HTERT RPE-1 (cell line): ENCODE measurements around the gene DLGAP1.

Experiments used
- in situ Hi-C: fragments of 300-500 bp; cut with MboI; formaldehyde crosslinking; loops from 4 replicates; pipeline ENCODE4 v1.14.3; 2020; ENCODE audit warnings: low sequenced_read_pairs

The DLGAP1 gene

DNA sequence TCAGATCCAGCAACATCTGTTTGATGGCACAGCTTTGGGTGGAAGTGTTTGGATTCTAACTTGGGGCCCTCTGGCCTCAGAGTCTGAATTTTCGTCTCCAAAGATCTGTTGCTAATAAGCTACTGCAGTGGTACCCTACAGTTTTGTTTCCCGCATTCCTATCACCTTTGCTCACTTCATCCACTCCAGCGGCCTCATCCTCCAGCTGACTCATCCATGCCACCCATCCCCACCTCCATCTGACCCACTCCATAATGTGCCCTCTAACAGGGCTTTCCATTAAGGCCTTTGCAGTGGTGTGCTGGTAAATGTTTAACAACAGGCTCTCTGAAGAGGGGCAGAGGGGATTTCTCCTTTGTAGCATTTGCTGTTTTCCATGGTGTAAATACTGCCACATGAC, 779.7 kb downstream of the DLGAP1 start:
- in situ Hi-C loops = no loop called here

DNA sequence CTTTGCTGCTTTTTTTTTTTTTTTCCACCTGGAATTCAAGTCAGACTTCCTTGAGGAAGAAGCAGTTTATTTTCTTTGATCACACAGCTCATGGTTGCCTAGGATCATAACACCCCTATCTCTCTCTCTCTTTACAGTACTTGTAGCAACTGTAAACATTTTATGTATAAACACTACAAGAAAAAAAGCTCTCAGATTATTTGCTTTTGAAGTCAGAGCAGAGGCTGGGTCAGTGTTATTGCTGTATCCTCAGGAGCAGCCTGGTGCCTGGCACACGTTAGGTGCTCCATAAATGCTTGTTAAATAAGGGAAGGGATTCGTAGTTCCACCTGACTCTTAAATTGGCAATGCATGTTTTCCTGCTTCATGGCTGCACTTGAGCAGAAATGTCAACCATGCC, 783.9 kb downstream of the DLGAP1 start:
- in situ Hi-C loops = no loop called here

DNA sequence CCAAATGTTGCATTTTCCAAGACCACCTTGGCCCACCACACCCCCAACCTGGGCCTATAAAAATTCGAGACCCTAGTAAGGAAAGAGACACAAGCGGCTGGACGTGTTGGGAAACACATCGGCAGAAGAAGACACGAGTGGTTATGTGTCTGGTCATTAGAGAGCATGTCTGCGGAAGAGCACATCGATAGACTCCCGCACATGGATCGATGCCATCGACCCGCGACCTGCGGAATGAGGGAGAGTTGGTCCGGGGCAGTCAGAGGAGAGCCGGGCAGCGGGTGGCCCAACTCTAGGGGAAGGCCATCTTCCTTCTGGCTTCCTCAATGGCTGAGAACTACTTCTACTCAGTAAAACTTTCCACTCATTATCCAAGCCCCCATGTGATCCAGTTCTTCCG, 785.7 kb downstream of the DLGAP1 start:
- in situ Hi-C loops = no loop called here

DNA sequence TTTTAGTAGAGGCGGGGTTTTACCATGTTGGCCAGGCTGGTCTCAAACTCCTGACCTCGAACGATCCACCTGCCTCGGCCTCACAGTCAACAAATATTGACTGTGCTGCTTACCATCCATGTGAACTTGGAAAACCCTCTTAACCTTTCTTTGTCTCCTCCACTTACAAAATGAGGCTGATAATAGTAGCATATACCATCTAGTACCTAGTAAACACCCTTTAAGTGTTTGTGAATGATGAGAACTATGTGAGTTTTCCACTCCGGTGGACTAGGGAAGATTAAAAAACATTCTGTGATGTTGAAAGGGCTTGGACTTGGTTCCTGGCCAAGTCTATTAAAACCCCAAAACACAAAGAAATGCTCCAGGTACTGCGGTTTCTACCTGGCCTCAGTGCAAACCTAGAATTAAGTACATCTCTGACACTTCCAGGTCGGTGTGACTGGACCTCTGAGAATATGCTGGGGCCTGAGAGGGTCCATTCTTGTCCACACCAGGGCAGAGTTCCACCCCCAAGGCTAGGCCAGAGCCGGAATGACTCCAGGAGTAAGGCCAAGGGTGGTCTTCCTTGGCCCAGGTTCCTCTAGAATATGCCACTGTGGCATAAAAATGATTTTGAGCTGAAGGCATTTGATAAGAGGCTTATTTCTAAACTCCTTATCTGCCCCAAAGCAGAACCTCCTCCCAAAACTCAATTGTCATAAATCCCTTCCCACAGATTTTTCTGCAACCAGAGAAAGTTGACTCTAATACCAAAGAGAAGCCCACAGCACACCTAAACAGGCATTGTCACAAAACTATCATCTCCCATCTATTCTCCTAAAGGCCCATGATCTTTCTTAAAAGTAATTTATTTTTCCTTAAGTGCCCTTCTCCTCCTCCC, 787.6 kb downstream of the DLGAP1 start:
- in situ Hi-C loops = no loop called here

DNA sequence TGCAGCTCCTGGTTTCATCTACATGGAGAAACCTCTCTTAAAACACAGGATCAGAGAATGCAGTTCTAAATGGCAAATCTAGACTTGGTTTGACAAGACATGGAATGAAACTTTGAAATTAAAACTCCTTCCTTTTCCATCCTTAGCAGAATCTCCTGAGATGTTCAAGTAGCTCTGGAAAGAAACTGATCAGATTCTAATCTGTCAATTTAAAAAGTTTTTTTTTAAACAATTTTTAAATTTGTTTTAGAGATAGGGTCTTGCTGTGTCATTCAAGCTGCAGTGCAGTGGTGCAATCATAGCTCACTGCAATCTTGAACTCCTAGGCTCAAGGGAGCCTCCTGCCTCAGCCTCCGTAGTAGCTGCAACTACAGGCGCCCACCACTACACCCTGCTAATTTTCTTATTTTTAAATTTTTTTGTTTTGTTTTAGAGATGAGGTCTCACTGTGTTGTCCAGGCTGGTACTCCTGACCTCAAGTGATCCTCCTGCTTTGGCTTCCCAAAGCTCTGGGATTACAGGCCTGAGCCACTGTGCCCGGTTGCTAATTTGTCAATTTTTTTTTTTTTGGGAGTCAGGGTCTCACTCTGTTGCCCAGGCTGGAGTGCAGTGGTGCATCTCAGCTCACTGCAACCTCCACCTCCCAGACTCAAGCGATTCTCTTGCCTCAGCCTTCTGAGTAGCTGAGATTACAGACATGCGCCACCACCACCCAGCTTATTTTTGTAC, 788.4 kb downstream of the DLGAP1 start:
- in situ Hi-C loops = no loop called here

DNA sequence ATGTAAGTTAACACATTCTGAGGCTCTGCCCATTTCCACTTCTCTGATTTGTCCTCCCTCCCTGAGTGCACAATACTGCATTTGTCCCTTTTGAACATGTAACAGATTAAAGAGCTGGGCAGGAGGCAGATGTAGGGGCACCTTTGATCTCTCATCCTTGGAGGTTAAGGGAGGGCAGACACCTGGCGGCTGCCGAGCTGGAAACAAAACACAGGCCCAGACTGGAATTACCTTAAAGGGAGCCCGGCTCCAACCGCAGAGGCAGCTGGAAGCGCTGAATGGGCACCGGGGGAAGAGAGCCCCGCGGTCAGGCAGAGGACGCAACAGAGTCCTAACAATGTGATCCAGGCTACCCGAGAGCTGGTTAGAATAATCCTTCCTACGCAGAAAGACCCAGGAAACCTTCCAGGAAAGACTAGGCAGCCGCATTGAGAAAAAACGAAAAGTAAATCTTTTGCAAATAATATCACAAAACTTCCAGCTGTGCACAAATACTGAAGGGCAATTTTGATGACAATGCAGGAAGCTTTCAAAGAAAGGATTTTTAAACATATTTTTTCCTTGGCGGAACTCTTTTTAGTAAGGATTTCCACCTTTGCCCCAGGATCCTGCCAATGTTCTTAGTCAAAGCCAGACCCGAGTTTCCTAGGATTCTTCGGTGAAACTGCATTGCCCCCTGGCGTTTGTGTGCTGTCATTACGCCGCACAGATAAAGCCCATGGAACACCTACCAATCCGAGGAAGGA, 789.2 kb downstream of the DLGAP1 start:
- in situ Hi-C loops = no loop called here

DNA sequence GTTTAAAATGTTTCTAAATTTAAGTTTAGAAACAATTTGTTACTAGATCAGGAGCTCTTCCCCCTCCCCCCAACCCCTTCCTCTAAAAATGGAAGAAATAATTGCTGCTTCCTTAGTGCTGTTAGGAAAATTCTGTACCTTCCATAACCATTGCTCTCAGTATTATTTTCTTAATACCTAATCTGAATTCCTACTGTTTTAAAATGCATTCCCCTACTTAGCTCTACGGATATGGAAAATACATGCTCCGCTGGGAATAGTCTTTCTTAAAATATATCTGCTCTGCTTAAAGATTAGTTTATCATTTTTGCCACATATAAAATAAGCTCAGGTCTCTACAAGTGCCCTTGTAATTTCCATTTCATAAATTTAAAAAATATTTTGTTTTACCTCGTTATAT, 789.9 kb downstream of the DLGAP1 start:
- in situ Hi-C loops = no loop called here

DNA sequence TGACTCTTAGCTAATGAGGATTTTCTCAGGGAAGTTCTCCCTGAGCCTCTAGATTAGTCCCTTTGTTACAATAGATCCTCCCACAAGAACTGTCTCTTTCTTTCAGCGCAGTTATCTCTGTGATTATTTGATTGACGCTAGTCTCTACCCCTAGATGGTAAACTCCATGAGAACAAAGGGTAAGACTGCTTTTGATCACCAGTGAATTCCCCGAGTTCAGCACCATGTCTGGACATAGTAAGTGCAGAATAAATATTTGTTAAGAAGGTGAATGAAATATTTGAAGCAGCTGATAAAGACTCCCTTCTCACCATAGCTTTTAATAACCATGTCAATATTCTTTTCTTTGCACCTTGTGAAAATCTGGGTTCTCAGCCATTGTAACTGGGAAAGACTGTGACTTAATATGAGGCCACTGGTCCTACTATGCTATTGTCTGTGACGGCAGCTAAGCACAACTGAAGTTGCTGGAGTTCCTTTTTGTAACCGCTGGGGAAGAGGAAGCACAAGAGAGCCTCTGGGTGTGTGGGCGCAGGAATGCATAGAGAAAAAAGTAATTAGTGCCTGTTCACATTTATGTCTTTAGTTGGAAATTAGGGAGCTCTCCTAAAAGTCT, 790.4 kb downstream of the DLGAP1 start:
- in situ Hi-C loops = no loop called here

DNA sequence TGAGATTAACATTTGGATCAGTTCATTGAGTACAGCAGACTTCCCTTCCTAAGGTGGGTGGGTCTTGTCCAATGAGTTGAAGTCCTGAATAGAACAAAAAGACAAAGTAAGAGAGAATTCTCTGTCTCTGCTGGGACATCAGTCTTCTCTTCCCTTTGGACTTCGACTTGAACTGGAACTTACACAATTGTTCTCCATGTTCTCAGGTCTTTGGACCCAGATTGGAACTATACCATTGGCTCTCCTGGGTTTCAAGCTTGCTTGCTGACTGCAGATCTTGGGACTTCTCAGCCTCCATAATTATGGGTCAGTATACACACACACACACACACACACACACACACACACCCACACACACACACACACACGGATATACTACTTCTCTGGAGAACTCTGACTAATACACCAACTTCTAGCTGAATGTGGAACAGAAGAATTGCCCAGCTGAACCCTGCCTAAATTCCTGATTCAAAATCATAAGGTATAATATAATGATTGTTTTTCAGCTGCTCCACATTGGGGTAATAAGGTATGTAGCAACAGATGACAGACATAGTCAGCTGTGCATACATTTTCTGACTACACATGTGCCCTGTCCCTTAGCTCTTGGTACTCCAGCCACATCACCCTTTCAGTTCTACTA, 791.1 kb downstream of the DLGAP1 start:
- in situ Hi-C loops = no loop called here

DNA sequence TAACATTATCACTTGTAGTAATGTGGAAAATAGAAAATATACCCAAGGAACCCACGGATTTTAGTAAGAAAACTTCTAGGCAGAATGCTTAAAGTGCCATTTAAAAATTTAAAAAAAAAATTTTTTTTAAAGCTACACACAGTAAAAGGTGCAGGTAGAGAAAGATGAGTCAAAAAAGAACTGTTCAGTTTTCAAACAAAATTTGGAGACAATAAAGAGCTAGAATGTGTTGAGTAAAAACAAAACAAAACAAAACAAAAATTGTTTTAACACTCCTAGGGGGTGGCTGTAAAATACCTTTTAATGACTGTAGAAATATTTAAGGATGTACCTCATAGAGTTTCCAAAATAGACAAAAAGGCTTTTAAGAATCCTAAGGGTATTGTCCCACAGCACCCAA, 793.1 kb downstream of the DLGAP1 start:
- in situ Hi-C loops = no loop called here

DNA sequence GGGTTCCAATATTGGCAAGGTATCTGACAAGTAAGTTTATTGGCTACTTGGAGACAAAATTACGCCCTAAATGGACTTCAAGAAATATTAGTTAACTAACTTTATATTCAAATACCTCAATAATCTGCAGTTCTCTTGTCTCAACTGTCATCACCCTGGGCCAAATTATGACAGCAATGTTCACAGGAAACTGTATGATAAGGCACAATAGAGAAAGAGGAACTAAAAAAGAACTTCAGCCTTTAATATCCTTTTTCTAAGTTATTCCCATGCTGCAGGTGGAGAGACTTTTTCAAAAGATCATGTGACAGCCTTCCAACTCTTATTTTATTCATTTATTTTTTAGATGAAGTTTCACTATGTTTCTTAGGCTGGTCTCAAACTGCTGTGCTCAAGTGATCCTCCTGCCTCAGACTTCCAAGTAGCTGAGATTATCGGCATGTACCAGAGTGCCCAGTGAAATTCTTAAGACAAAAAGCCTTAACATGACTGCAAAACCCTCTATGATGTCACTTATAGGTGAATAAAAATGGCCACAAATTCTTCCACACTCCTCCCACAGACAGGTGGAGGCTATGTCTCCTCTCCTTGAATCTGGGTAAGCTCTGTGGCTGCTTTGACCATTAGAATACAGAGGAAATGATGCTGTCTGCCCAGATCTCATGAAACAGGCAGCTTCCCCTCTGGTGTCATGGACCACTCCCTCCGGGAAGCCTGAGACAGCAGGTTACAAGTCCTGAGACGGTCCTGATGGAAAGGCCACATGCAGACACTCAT, 794.2 kb downstream of the DLGAP1 start:
- in situ Hi-C loops = no loop called here

DNA sequence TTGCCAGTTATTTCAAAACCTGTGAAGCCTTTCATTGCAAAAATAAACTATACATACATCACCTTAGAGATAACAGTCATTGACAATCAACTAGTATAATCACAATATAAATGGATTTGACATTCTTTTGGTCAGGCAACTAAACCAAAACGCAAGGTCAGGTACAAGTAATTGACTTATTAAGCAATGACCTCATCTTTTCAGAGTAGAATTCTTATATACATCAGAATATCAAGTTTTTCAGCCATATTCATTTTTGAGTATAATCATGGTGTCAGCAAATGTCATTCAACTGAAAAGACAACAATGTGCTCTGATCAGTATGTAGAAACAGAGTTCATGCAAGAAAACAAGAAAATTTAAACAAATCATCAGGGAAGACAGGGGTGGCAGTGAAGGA, 796.6 kb downstream of the DLGAP1 start:
- in situ Hi-C loops = no loop called here

DNA sequence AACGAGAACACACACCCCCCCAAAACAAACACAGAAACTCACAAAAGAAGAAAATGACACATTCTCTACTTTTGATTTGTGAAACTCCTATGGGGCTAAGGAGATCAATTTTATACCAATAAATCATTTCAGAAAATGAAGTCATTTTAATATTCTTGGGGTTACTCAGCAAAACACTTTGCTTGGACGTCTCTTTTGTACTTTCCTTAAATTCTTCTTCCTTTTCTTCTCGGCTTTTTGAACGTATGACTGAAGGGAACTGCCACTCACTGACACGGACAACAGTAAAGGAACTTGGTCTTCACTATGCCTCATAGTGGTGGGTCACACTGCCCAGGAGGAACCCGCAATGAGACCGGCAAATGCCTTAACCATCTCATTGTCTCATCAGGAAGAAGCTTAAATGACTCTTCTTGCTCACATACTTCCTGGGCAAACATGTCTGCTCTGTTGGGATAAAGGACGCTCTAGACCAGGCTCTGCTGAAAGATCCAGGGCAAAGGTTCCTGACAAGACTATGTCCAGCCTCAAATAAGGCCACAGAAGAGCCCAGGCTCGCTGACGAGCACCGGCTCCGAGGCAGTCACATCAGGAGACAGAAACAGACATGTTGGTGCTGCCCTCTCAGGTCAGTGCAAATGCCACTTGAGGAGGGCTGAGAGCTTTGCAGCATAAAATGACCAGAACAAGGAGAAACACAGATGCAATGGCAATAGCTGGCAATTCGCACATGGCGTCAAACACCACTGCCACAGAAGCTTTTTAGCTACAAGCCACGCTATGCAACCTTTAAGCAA, 799.7 kb downstream of the DLGAP1 start:
- in situ Hi-C loops = no loop called here

DNA sequence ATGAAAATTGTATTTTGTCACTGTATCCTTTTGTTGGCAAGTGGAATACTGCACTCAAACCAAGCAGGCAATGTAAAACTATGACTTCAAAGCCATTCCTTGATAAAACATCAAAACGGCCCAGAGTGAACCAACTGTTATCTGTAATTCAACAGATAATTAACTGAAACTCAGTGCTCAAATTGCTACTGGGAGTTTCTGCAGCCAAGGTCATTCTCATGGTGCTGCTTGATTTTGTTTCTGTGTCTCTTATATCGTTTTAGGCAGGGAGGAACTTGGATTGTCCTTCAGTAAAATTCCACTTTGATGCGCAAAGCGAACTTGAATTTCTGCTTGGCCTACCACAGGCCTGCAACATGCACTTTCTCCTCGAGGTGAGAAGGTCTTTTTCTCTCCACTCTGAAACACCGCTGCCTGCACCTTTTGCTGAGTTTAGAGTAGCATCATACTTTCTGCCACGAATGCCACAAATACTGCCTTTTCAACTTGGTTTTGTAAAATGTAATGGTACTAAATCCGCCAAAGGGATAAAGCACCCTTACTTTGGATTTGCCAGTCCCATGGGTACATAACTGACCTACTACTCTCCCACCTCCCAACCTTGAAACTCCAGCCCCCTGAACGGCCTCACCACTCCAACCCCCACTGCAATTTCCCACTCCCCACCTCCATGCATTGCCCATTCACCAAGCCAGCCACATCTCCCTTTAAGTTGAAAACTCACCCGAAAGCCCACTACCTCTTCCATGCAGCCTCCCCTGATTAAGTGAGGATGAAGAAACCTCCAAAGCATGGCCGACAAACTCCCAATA, 800.5 kb downstream of the DLGAP1 start:
- in situ Hi-C loops = no loop called here

DNA sequence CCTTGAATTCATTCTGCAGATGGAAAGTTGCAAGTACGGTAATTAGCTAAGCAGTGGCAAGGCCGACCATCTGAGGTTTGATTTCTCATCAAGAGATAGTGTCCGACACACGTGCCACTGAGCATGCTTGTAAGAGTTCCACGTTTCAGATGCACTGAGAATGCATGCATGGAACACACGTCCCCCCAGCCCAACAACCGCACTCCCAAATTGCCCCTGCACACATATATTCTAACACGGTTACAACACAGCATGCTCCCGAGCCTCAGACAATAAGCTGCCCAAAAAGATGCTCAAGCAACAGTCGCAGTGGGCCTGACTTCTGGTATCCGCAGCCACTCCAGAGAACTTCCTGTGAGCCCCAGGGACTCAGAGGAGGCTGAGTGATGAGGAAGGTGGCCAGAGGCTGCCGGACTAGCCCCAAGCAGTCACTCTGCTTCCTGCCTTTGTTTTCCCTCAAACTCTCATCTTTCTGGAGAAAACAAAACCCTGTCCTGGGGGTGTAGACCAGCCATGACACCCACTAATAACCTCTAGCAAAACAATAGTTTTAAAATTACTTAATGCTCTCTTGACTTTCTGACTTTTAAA, 801.2 kb downstream of the DLGAP1 start:
- in situ Hi-C loops = no loop called here

DNA sequence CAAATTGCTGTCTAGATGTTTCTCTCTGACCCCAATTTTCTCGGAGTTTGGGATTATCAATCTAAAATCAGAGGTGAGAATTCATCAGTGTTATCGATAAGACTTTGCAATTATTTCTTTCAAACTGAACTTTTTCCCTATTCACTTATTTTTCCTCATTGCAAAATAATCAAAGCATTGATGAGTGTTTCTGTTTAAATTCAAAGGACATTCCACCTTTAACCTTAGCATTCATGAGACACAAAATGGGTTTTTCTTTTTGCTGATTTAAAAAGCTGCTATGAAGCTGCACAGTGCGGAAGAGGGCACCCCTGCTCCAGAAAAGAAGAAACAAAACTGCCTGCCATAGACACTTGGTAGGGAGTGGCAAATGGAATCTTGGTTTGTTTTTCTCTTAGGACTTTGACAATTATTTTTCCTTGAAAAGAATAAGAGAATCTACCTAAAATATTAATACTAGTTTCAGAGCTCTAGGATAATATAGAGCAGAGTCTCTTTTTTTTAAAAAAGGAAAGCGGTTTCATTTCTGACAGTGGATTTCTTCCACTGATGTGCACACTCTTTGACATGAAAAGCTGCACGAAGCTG, 801.8 kb downstream of the DLGAP1 start:
- in situ Hi-C loops = no loop called here
